Testis (tissue), 3 donors: Measurements from ENCODE around the gene MLLT6. TPM values are rescaled to one million over a fixed set of nuclear protein-coding genes. Genes with fewer than 3 reads are reported as not detected.

Experiments
- DNase-seq: peaks from one replicate; pipeline ENCODE4 v3.0.0-alpha.2; 2019
- H3K27ac ChIP-seq, 2 donors: fragments of 200-600 bp; sonication (generic); one replicate each; pipeline ENCODE4 v1.5.1; 2019
- H3K27me3 ChIP-seq: fragments of 200-600 bp; sonication (generic); one replicate; pipeline ENCODE4 v1.5.1; 2019
- H3K36me3 ChIP-seq: fragments of 200-600 bp; sonication (generic); one replicate; pipeline ENCODE4 v1.5.1; 2017; ENCODE audit warnings: low read depth; ENCODE audit errors: missing control alignments
- H3K4me1 ChIP-seq: fragments of 200-600 bp; sonication (generic); one replicate; pipeline ENCODE4 v1.5.1; 2019
- H3K4me3 ChIP-seq, 2 donors: fragments of 200-600 bp; sonication (generic); one replicate each; pipeline ENCODE4 v1.5.1; 2017 to 2019
- H3K9me3 ChIP-seq: fragments of 200-600 bp; sonication (generic); one replicate; pipeline ENCODE4 v1.5.1; 2017
- CTCF ChIP-seq, 3 experiments: fragments of 450-650 bp in 2 of 3; fragments of 200-600 bp in 1 of 3; sonication (generic) in 1 of 3; IDR thresholded peaks; one replicate each; pipeline ENCODE4 v1.5.1; 2016 to 2019; ENCODE audit warnings: antibody characterized with exemption in 3 of 3, mild to moderate bottlenecking in 2 of 3, moderate library complexity in 1 of 3
- POLR2A ChIP-seq: fragments of 450-650 bp; IDR thresholded peaks from one replicate; pipeline ENCODE4 v1.6.1; 2017; ENCODE audit warnings: antibody characterized with exemption, mild to moderate bottlenecking, moderate library complexity
- WGBS, 2 donors: methylation state at CpG; one replicate each; pipeline ENCODE4 v1.1.5; 2018; 5-methylcytosine and 5-hydroxymethylcytosine counted together
- intact Hi-C: fragments of 100-400 bp; cut with DNase I; formaldehyde crosslinking; loops from one replicate; pipeline ENCODE4 v1.15.1; 2023; ENCODE audit warnings: low total_unique reads
- microRNA-seq, 2 donors: library from miRNA; unstranded; fragments of <30 nt; microRNA quantifications; one replicate each; pipeline ENCODE4, GENCODE V29; 2016; ENCODE audit warnings: borderline number of aligned reads in 2 of 2, borderline replicate concordance in 1 of 2
- polyA plus RNA-seq: library from polyadenylated mRNA; stranded (reverse); fragments of 350-450 nt; fragmentation: Illumina TruSeq; extraction: RNeasy Lipid Tissue Mini Kit (QIAGEN cat#74804); gene quantifications from one replicate; pipeline ENCODE4 v1.2.3, GENCODE V29; 2014; ENCODE audit warnings: low read depth, low replicate concordance; ENCODE audit not compliant: insufficient read depth
- small RNA-seq, 2 donors: library from RNA; depleted of rRNA; stranded (forward); fragments of <200 nt; gene quantifications; one replicate each; pipeline ENCODE3, GENCODE V24; 2016
- total RNA-seq, 2 donors: library from RNA; depleted of rRNA; stranded (reverse); fragments of >200 nt; gene quantifications; one replicate each; pipeline ENCODE4 v1.2.3, GENCODE V29; 2016

MLLT6 gene
- total and polyA plus RNA-seq, 3 donors from 2014 or later = 86.9 to 176 (median 157) TPM

DNA sequence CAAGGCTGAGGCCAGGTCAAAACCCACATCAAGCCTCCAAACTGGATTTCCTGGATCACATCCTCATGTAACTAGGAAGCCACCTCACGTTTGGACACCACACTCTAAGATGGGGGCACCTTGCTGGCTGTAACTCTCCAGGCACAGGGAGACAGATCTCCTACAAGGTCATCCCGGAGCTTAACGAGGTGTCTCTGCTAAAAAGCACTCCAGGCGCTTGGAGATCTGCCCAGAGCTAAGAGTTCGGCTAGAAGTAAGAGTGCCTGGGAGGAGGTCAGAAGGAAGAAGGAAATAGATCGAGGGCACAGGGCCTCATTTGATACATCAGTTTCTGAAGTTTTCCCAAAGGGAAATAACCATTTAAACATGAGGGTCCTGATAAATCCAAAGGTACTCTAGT, 63.3 kb downstream of the MLLT6 start:
- WGBS, 2 donors = 50 to 58% methylated on average over 6 of the region's 6 CpGs
- intact Hi-C loops = no loop called here
- H3K4me3 ChIP-seq = no peak overlapping the region
- TF ChIP-seq POLR2A = no peak
- TF ChIP-seq CTCF (IDR thresholded peaks at IDR 0.05) = no peak
- no peaks in the 10 kb centered on the region for H3K9me3 ChIP-seq
- no peak overlapping the region for H3K27ac ChIP-seq
- no peaks in the 10 kb centered on the region for H3K4me1 ChIP-seq
- H3K36me3 ChIP-seq = no peaks in the 10 kb centered on the region
- no peaks in the 10 kb centered on the region for H3K27me3 ChIP-seq
- DNase-seq = no peak

DNA sequence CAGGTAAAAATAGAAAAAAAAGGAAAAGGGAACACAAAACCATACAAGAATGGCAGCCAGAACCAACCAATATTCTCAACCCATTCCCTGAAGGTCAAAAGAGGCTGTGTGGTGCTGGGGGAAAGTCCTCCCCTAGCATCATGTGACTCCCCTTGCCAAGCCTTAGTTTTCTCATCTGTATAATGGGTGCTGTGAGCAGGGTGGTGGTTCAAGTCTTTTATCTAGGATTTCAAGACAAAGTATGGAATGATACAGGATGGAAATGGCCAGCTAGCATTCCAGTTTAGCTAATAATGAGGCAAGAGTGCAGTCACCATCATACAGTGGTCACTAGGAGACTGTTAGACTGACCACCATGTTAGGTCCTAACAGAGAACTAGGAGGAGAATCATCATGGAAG, 68.2 kb downstream of the MLLT6 start:
- no peaks in the 10 kb centered on the region for H3K27me3 ChIP-seq
- no peaks in the 10 kb centered on the region for H3K4me1 ChIP-seq
- TF ChIP-seq CTCF (IDR thresholded peaks at IDR 0.05) (no peak), POLR2A (no peak)
- H3K36me3 ChIP-seq = no peaks in the 10 kb centered on the region
- no peak for DNase-seq
- H3K9me3 ChIP-seq = no peaks in the 10 kb centered on the region
- intact Hi-C loops = no loop called here
- no peak overlapping the region for H3K4me3 ChIP-seq
- H3K27ac ChIP-seq = no peak overlapping the region

DNA sequence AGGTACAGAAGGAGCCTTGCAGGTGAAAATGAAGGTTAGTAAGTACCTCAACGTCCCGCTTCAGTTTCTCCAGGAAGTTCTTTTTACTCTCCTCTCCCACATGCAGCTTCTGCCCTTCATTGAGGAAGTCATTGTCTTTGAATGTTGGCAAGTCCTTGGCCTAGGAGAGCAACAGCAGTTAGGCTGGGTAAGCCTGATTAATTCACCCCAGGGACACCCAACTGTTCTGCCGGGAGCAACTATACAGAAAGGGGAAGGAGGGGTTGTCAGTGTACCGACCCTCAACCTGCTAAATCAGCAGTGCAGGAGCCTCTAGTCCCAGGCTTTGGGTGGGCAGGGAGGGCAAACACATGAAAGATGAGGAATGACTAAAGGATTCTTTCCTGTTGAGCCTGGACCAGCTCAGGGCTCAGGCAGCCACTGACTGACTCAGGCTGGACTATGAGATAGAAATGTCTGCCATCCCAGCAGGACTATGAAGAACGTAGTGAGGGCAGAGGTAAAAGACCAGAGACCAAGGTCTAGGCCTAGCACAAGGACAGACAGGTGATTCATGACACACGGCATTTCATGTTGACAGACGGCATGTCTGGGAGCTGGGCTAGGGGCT, 72.7 kb downstream of the MLLT6 start:
- intact Hi-C loops = no loop called here
- no peak for TF ChIP-seq CTCF (IDR thresholded peaks at IDR 0.05)
- no peak for TF ChIP-seq POLR2A
- WGBS, 2 donors = 85% methylated on average over 6 to 7 of the region's 7 CpGs

More for the DNA sequence above, 72.7 kb downstream of the MLLT6 start:
- no peak overlapping the region for H3K4me3 ChIP-seq
- H3K36me3 ChIP-seq = no peaks in the 10 kb centered on the region
- DNase-seq = no peak
- H3K4me1 ChIP-seq = no peaks in the 10 kb centered on the region
- H3K27ac ChIP-seq = no peak overlapping the region
- H3K9me3 ChIP-seq = no peaks in the 10 kb centered on the region
- H3K27me3 ChIP-seq = no peaks in the 10 kb centered on the region

Small RNA genes within 50 kb of the gene (microRNA-seq; reads per million reads assigned to microRNA genes)
- gene MIR4726 (0 to 1.4 reads per million in 2 donors), gene MIR4734 (0 reads per million in 2 donors)

Small RNA genes within 50 kb of the gene (small RNA-seq; reads per million reads assigned to genes)
- 0 reads per million in 2 donors for gene MIR4726
- gene MIR4734 = 0 reads per million in 2 donors
- 0.38 to 0.73 reads per million in 2 donors for gene RNA5SP440
- 0 reads per million in 2 donors for gene RNU6-866P

Other genes with a start within 250 kb of the MLLT6 start
- gene SRCIN1, start 99.3 kb upstream of the MLLT6 start, total RNA-seq = 1 to 10 TPM; 6.2 to 8.9 TPM
- gene SRCIN1, start 99.3 kb upstream of the MLLT6 start, polyA plus RNA-seq = 3.2 TPM
- gene EPOP, start 30.3 kb upstream of the MLLT6 start, total RNA-seq = 10 to 100 TPM; 16.8 to 19.4 TPM
- 18.6 TPM for gene EPOP, start 30.3 kb upstream of the MLLT6 start, polyA plus RNA-seq
- 10 to 100 TPM; 13.9 to 14.3 TPM for gene CISD3, start 25.1 kb downstream of the MLLT6 start, total RNA-seq
- gene CISD3, start 25.1 kb downstream of the MLLT6 start, polyA plus RNA-seq = 25.7 TPM
- gene PCGF2, start 43.1 kb downstream of the MLLT6 start, total RNA-seq = 10 to 100 TPM in 1 of 2 donors, 1 to 10 TPM in 1; 8.1 to 20.9 TPM
- 21.2 TPM for gene PCGF2, start 43.1 kb downstream of the MLLT6 start, polyA plus RNA-seq
- 100 to 1,000 TPM; 111 to 113 TPM for gene PSMB3, start 47.5 kb downstream of the MLLT6 start, total RNA-seq
- gene PSMB3, start 47.5 kb downstream of the MLLT6 start, polyA plus RNA-seq = 144 TPM
- 10 to 100 TPM; 47.2 to 56.7 TPM for gene PIP4K2B, start 94.3 kb downstream of the MLLT6 start, total RNA-seq
- gene PIP4K2B, start 94.3 kb downstream of the MLLT6 start, polyA plus RNA-seq = 34.8 TPM
- 10 to 100 TPM; 23.9 to 67.1 TPM for gene CWC25, start 120.0 kb downstream of the MLLT6 start, total RNA-seq
- 41.9 TPM for gene CWC25, start 120.0 kb downstream of the MLLT6 start, polyA plus RNA-seq
- 100 to 1,000 TPM; 406 to 746 TPM for gene RPL23, start 148.4 kb downstream of the MLLT6 start, total RNA-seq
- 912 TPM for gene RPL23, start 148.4 kb downstream of the MLLT6 start, polyA plus RNA-seq
- 10 to 100 TPM; 60.3 to 83.2 TPM for gene LASP1, start 164.8 kb downstream of the MLLT6 start, total RNA-seq
- gene LASP1, start 164.8 kb downstream of the MLLT6 start, polyA plus RNA-seq = 58.2 TPM